Stomach (tissue), 9 donors: ENCODE data around the gene TIGAR. TPM values are rescaled to one million over a fixed set of nuclear protein-coding genes. Genes with fewer than 3 reads are reported as not detected.

Source experiments
- DNase-seq, 2 donors: peaks; one replicate each; pipeline versions ENCODE4 v3.0.0 to v3.0.0-alpha.2; 2013 to 2019
- H3K27ac ChIP-seq, 5 donors: fragments of 200-600 bp in 4 of 5; sonication (generic) in 4 of 5; one replicate each; pipeline ENCODE4 v1.5.1; 2013 to 2019; ENCODE audit warnings: mild to moderate bottlenecking in 1 of 5, moderate library complexity in 1 of 5
- H3K27me3 ChIP-seq, 3 donors: fragments of 200-600 bp; sonication (generic); one replicate each; pipeline ENCODE4 v1.5.1; 2017 to 2019; ENCODE audit warnings: mixed run types in 1 of 3
- H3K36me3 ChIP-seq, 4 donors: fragments of 200-600 bp; sonication (generic); 1 replicate in 3 of 4; 2 replicates in 1 of 4; pipeline ENCODE4 v1.5.1; 2016 to 2019
- H3K4me1 ChIP-seq, 4 donors: fragments of 200-600 bp; sonication (generic); one replicate each; pipeline ENCODE4 v1.5.1; 2016 to 2019
- H3K4me3 ChIP-seq, 4 donors: fragments of 200-600 bp; sonication (generic) in 3 of 4; one replicate each; pipeline ENCODE4 v1.5.1; 2016 to 2019; ENCODE audit warnings: mild to moderate bottlenecking in 1 of 4
- H3K9me3 ChIP-seq, 4 donors: fragments of 200-600 bp; sonication (generic); one replicate each; pipeline ENCODE4 v1.5.1; 2016 to 2019
- EP300 ChIP-seq: sonication (generic); formaldehyde crosslinking; IDR thresholded peaks from one replicate; pipeline ENCODE4 v1.6.1; 2017; ENCODE audit warnings: antibody characterized with exemption
- POLR2A ChIP-seq, 4 donors: fragments of 450-650 bp; IDR thresholded peaks; one replicate each; pipeline ENCODE4 v1.6.1; 2016; ENCODE audit warnings: antibody characterized with exemption in 4 of 4, control low read depth in 2 of 4, mild to moderate bottlenecking in 1 of 4, moderate library complexity in 1 of 4
- POLR2AphosphoS5 ChIP-seq, 3 donors: sonication (generic); formaldehyde crosslinking; IDR thresholded peaks; one replicate each; pipeline ENCODE4 v1.6.1; 2016; ENCODE audit warnings: antibody characterized with exemption in 3 of 3
- WGBS, 5 donors: extraction: QIAGEN DNeasy Blood & Tissue Kit in 3 of 5; methylation state at CpG; one replicate each; pipeline versions ENCODE4 v1.1.5 to v1.1.7; 2013 to 2018; 5-methylcytosine and 5-hydroxymethylcytosine counted together
- intact Hi-C: fragments of 100-400 bp; cut with DNase I; formaldehyde crosslinking; loops from one replicate; pipeline ENCODE4 v1.15.1; 2023; ENCODE audit warnings: low total_unique reads
- polyA plus RNA-seq, 3 donors: library from polyadenylated mRNA; stranded (reverse); fragments of 200-250 nt; gene quantifications; one replicate each; pipeline ENCODE4 v1.2.3, GENCODE V29; 2013
- total RNA-seq, 5 donors: library from RNA; depleted of rRNA; stranded (reverse); fragments of >200 nt; gene quantifications; one replicate each; pipeline versions ENCODE4 v1.1.0 to v1.2.3, GENCODE V29; 2014 to 2016
- TF ChIP-seq, protein P1 (sequence below), 7 experiments: fragments of 450-650 bp in 4 of 7; fragments of 200-600 bp in 3 of 7; sonication (generic) in 3 of 7; IDR thresholded peaks; one replicate each; pipeline ENCODE4 v1.5.1; 2016 to 2019; ENCODE audit warnings: antibody characterized with exemption in 7 of 7, control low read depth in 2 of 7, mild to moderate bottlenecking in 1 of 7
- donor health status: healthy with polysubstance abuse.
- donor health status: Bipolar disorder and iron deficiency.
- donor health status: healthy.

Gene TIGAR
- total and polyA plus RNA-seq, 8 donors, result 0.45 to 149 (median 5.5) TPM; not detected in 1

DNA sequence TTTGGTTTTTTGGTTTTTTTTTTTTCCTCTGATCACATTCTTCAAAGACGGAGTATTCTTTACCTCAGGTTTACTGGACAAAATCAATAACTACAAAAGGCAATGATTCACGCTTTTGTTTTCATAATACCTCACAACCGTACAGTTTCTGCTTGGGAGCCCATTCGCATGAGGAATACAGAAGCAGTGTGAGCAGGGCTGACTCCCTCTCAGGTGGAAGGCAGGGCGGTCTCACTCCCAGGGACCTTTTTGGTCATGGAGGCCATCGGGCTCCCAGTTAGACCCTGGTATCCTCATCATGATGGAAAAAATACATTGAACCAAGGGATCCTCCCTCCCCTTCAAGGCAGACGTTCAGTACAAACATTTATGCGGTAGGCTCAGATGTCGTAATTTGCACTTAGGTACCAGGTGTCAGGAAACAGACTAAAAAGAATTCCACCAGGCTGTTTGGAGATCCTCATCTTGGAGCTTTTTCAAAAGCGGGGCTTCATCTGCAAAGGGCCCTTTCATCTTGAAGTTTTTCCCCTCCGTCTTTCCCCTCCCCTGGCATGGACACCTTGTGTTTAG is 19.0 kb upstream of the TIGAR start:
- Histone ChIP-seq H3K4me1 (peaks cover 0 to 15% (median 7%) of the 10 kb centered on the region in 4 donors), H3K9me3 (no peaks in the 10 kb centered on the region), H3K27me3 (no peaks in the 10 kb centered on the region), H3K4me3 (no peak overlapping the region), H3K36me3 (peaks cover 0 to 59% (median 45%) of the 10 kb centered on the region in 4 donors), H3K27ac (peak overlapping the region in 1 of 5 donors; percentile 21)
- WGBS, 5 donors, result 86 to 90% (median 89%) methylated on average over 11 of the region's 11 CpGs
- no peak for DNase-seq
- TF ChIP-seq POLR2A (IDR thresholded peaks at IDR 0.05) (no peak), EP300 (no peak), POLR2AphosphoS5 (IDR thresholded peaks at IDR 0.05) (no peak)
- TF ChIP-seq, protein P1, sequence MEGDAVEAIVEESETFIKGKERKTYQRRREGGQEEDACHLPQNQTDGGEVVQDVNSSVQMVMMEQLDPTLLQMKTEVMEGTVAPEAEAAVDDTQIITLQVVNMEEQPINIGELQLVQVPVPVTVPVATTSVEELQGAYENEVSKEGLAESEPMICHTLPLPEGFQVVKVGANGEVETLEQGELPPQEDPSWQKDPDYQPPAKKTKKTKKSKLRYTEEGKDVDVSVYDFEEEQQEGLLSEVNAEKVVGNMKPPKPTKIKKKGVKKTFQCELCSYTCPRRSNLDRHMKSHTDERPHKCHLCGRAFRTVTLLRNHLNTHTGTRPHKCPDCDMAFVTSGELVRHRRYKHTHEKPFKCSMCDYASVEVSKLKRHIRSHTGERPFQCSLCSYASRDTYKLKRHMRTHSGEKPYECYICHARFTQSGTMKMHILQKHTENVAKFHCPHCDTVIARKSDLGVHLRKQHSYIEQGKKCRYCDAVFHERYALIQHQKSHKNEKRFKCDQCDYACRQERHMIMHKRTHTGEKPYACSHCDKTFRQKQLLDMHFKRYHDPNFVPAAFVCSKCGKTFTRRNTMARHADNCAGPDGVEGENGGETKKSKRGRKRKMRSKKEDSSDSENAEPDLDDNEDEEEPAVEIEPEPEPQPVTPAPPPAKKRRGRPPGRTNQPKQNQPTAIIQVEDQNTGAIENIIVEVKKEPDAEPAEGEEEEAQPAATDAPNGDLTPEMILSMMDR (IDR thresholded peaks at IDR 0.05), result no peak
- intact Hi-C loops, result no loop called here

DNA sequence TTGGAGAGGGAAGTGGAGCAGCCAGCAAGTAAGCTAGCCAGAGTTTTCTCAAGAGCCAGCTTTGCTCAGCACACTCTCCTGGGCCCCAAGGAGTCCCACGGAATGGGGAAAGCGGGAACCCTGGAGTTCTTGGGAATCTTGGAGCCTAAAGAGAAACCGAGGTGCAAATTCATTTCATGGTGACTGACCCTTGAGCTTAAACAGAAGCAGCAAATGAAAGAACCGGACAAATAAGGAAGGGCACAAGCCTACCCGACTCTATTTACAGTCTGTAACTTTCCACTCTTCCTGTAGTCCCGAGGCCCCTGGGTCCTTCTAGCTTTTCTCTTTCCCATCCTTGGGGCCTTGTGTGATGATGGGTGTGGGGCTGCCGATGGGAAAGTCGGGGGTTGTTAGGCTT is 18.1 kb upstream of the TIGAR start:
- H3K27me3 ChIP-seq, result no peaks in the 10 kb centered on the region
- no peak for DNase-seq
- H3K4me1 ChIP-seq, result peaks cover 0 to 24% (median 10%) of the 10 kb centered on the region in 4 donors
- H3K4me3 ChIP-seq, result no peak overlapping the region
- peak overlapping the region in 2 of 5 donors; percentile 16 to 21 for H3K27ac ChIP-seq
- WGBS, 5 donors, result 56 to 73% (median 71%) methylated on average over 8 of the region's 8 CpGs
- no peaks in the 10 kb centered on the region for H3K9me3 ChIP-seq
- TF ChIP-seq, protein P1 (IDR thresholded peaks at IDR 0.05), result no peak
- no peak for TF ChIP-seq POLR2A (IDR thresholded peaks at IDR 0.05)
- no peak for TF ChIP-seq EP300
- no peak for TF ChIP-seq POLR2AphosphoS5 (IDR thresholded peaks at IDR 0.05)
- peaks cover 0 to 54% (median 44%) of the 10 kb centered on the region in 4 donors for H3K36me3 ChIP-seq
- intact Hi-C loops, result no loop called here

DNA sequence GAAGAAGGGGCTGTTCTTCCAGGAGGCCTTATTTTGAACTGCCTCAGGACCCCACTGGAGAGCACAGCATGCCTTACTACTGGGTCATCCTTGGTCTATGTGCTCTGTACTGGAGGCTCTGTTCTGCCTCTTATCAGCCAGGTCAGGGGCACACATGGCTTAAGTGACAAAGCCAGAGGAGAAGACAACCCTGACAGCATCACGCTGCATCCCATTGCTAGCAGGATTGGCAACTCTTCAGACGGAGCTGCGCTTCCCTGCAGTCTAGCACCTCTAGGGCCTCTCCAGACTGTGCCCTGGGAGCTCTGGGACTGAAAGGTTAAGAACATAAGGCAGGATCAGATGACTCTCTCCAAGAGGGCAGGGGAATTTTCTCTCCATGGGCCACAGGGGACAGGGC is 17.3 kb upstream of the TIGAR start:
- intact Hi-C loops, result no loop called here
- peak overlapping the region in 2 of 5 donors; percentile 11 to 21 for H3K27ac ChIP-seq
- WGBS, 5 donors, result 83 to 91% (median 87%) methylated on average over 3 of the region's 3 CpGs
- no peaks in the 10 kb centered on the region for H3K27me3 ChIP-seq
- TF ChIP-seq, protein P1 (IDR thresholded peaks at IDR 0.05), result no peak
- TF ChIP-seq POLR2AphosphoS5 (IDR thresholded peaks at IDR 0.05), result no peak
- TF ChIP-seq POLR2A (IDR thresholded peaks at IDR 0.05), result no peak
- TF ChIP-seq EP300, result no peak
- no peaks in the 10 kb centered on the region for H3K9me3 ChIP-seq
- H3K4me1 ChIP-seq, result peaks cover 0 to 30% (median 14%) of the 10 kb centered on the region in 4 donors
- DNase-seq, result no peak
- no peak overlapping the region for H3K4me3 ChIP-seq
- H3K36me3 ChIP-seq, result peaks cover 0 to 49% (median 42%) of the 10 kb centered on the region in 4 donors

DNA sequence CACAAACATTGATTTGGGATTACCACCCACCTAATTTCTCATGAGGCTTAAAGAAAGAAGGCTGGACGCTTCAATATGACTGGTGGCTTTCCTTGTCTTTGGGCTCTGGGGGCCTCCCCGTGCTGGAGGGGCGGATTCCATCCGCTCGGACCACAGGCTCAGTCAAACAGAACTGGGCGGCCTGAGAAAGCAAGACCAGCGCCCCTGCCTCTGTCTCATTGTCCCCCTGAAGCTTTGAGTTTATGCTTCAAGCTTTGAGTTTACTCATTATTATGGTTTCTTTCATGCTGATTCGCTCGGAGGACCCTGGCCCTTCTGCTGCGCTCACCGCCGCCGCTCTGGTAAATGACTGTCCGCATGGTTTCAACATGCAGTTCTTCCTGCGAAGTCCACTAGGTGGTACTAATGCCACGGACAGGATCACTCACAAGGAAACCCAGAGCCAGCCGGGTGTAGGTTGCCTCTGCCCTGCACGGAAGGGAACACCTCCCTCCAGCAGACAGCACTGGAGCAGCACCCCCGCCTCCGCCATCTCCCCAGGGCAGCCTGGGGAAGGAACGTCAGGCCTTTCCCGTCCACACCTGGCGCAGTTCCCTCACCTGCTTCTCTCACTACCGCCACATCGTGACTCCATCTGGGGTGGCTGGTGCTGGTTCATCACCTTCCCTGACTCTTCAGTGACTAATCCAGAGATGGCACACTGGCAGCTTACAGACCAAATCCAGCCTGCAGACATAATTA is 13.2 kb upstream of the TIGAR start:
- intact Hi-C loops, result no loop called here
- Histone ChIP-seq H3K36me3 (peaks cover 0 to 17% (median 13%) of the 10 kb centered on the region in 4 donors), H3K4me1 (peaks cover 0 to 30% (median 14%) of the 10 kb centered on the region in 4 donors), H3K27me3 (no peaks in the 10 kb centered on the region), H3K4me3 (peak overlapping the region in 1 of 4 donors; percentile 9), H3K27ac (peak overlapping the region in 2 of 5 donors; percentile 52 to 58), H3K9me3 (no peaks in the 10 kb centered on the region)
- TF ChIP-seq, protein P1 (IDR thresholded peaks at IDR 0.05), result peak in 5 of 7 experiments; percentile 50 to 73 (median 58)
- TF ChIP-seq EP300 (no peak), POLR2AphosphoS5 (IDR thresholded peaks at IDR 0.05) (peak in 1 of 3 donors; percentile 40), POLR2A (IDR thresholded peaks at IDR 0.05) (no peak)
- WGBS, 5 donors, result 20 to 36% (median 24%) methylated on average over 24 to 25 of the region's 25 CpGs
- peak; percentile 77 to 92 for DNase-seq
